GM18499 (cell line): ENCODE results near the gene USP37.

Experiments
- ATAC-seq: cut with Tn5 transposase; IDR thresholded peaks from one replicate; pipeline ENCODE4 v1.9.1; 2021; ENCODE audit warnings: moderate number of reproducible peaks; ENCODE audit not compliant: insufficient read depth, unreplicated experiment

The USP37 gene

DNA sequence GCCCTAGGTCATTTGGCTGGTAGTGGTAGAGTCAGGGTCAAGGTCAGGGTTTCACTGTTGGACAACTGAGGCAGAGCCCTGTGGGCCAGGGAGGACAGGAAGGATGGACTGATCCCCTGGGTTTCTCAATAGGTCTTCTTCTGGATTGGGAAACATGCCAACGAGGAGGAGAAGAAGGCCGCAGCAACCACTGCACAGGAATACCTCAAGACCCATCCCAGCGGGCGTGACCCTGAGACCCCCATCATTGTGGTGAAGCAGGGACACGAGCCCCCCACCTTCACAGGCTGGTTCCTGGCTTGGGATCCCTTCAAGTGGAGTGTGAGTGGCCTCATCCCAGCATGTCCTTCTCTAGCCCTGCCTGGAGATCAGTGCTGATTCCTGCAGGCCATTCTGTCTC lies 131.2 kb downstream of the USP37 start:
- ATAC-seq, result no peak

GRCh38 chr2:218435003-218435982 lies 132.9 kb downstream of the USP37 start:
- ATAC-seq, result no peak

- ATAC-seq, result no peak
These were observed 133.7 kb downstream of the USP37 start for GRCh38 chr2:218434456-218434855.

GRCh38 chr2:218432676-218433365 lies 135.3 kb downstream of the USP37 start:
- no peak for ATAC-seq

DNA sequence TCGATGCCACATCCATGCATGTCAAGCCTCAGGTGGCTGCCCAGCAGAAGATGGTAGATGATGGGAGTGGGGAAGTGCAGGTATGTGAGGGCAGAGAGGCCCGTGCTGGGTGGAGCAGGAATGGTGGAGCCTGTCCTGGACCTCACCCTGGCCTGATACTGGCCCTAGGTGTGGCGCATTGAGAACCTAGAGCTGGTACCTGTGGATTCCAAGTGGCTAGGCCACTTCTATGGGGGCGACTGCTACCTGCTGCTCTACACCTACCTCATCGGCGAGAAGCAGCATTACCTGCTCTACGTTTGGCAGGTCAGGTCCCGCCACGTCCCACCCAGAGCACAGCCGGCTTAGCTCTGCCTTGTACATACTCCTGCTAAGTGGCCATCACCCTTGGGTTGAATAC lies 136.3 kb downstream of the USP37 start:
- ATAC-seq, result no peak

DNA sequence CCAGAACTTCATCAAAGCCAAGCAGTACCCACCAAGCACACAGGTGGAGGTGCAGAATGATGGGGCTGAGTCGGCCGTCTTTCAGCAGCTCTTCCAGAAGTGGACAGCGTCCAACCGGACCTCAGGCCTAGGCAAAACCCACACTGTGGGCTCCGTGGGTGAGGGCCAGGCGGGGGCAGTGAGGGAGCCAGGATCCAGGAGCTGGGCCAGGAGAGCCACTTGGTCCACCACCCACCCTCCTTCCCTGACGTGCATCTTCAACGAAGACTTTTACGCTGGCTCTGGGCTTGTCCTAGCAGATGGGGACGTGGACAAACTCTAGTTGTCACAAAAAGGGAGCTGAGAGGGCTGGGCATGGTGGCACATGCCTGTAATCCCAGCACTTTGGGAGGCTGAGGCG lies 137.4 kb downstream of the USP37 start:
- no peak for ATAC-seq

DNA sequence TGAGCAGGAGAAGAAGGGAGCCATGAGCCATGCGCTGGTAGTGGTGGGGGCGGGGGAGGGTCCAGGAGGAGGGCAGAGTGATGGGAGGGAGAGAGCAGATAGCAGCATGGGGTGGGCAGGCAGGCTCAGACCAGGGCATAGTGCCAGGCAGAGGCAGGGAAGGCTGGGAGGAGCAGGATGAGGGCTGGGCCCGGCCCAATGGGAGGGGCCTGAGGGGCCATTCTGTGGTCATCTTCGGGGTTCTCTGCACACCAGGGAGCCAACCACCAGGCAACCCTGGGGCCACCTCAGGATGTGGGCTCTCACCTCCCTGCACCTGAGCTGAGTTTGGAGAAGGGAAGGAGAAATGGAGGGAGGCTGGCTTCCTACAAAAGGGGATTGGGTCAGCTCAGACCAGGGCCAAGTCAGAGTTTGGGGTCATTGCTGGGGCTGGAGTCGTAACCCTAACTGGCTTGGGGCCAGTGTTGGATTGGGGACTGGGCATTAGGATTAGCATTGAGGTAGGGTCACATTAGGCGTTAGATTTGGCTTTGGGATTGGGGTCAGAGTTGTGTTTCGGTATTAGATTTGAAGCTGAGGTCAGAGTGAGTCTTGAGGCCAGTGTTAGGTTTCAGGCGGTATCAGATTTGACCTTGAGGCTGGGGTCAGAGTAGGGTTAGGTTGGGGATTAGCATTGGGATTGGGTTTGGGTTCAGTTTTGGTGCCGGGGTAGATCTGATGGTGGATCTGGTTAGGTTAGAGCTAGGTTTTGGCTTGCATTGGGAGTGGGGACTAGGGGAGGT lies 138.0 kb downstream of the USP37 start:
- ATAC-seq, result no peak

GRCh38 chr2:218428846-218429558 lies 139.1 kb downstream of the USP37 start:
- no peak for ATAC-seq

- ATAC-seq, result no peak
These were observed 140.4 kb downstream of the USP37 start for GRCh38 chr2:218427741-218428140.

GRCh38 chr2:218425531-218425930 lies 142.6 kb downstream of the USP37 start:
- ATAC-seq, result no peak

DNA sequence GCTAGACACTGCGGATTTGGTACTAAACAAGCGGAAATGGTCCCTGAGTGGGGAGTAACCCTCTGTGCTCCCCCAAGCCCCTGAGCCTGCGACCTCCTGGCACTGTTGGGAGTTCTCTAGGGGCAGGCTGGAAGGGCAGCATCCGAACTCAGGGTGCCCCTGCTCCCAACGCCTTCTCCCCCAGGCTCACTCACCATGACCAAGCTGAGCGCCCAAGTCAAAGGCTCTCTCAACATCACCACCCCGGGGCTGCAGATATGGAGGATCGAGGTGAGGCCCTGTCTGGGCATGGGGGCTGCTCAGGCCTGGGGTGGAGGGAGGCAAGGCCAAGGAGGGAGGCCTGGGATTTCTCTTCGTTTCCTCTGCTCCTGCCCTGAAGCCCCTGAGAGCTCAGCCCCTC lies 144.6 kb downstream of the USP37 start:
- ATAC-seq, result no peak

DNA sequence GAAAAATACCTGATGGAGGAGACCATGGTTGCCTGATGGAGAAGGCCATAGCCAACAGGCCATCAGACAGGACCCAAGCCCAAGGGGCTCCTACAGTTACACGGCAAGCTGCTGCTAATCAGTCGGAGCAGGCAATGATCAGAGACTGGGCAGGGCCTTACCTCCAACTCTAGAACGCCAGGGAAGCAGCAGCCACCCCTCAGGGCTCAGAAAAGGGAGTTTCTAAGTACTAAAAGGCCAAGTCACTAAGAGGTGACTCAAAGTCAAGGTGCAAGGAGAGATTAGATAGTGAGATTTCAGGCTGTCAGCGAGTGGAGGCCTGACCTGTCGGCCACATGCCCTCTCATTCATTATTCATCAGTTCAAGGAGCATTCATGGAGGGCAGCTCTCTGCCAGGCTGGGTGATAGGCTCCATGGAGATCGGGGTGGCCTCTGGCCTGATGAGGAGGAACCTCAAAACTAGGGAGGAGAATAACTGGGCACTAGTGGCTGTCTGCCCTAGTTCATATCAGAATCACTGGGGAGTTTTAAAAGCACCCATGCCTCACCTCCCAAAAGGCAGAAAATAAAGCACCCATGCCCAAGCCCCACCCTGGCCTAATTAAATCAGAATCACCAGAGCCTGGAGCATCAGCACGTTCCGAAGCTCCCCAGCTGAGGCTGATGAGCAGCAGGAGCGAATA lies 145.6 kb downstream of the USP37 start:
- no peak for ATAC-seq

GRCh38 chr2:218421027-218421426 lies 147.1 kb downstream of the USP37 start:
- no peak for ATAC-seq

- no peak for ATAC-seq
These were observed 148.4 kb downstream of the USP37 start for GRCh38 chr2:218419630-218420216.

DNA sequence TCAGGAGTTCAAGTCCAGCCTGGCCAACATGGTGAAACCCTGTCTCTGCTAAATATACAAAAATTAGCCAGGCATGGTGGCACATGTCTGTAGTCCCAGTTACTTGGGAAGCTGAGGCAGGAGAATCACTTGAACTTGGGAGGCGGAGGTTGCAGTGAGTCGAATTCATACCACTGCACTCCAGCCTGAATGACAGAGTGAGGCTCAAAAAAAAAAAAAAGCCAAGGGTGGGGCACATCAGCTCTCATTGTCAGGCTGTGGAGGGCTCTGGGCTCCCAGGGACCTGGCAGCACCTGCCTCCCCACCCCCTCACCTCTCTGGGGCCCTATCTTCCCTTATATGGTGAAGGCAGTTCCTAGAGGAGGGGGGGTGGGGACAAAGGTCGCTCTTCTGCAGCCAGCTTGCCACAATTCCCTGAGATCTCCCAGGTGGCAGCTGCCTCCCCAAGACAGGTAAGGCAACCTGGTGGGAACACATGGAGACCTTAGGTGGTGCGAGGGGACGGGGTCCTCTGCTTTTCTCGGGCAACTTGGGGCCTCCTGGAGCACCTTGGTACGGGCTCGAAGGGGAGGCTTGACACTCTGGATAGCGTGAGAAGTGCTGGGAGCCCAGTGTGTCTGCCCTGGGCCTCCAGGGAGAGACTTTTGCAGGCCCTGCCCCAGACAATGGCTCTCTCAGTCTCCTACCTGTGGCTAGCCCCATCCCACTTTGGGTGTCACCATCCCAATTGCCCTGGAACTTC lies 149.3 kb downstream of the USP37 start, which contains the start of gene VIL1:
TSS of gene VIL1 (plus strand) at position 407 of the 742 bp plus-strand sequence. CDS start 4,656 bp downstream, outside the sequence.
- no peak for ATAC-seq

DNA sequence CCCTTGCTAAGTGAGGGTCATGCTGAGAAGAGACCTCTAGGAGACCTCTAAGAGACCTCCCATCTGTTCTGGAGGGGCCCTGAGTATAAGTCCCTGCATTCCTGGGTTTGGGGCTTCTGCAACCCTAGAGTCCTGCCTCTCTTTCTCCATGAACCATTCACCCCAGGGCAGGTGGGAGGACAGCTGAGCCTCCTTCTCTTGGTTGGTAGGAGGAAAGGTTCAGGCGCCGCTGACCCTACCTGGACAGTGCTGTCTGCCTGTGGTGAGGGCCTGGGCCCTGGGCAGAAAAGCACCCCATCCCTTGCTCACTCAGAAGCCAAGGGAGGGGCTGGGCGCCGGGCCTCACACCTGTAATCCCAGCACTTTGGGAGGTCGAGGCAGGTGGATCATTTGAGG lies 149.8 kb downstream of the USP37 start:
- no peak for ATAC-seq

DNA sequence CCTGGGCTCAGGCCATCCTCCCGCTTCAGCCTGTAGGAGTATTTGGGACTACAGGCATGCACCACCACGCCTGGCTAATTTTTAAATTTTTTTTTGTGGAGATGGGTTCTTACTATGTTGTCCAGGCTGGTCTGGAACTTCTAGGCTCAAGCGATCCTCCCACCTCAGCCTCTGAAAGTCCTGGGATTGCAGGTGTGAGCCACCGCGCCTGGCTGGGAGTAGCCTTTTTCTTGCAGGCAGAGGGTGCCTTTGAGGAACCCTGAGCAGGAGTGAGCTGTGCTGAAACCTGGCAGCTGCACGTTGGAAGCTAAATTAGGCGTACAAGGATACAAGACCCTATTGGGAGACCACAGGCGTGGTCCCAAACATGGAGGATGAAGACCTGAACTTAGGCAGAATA lies 160.4 kb downstream of the USP37 start:
- ATAC-seq, result no peak

- no peak for ATAC-seq
These were observed 161.1 kb downstream of the USP37 start for GRCh38 chr2:218406949-218407618.
